Measurements from ENCODE around the gene AZU1.
"Not testable (repeated sequence)": the region's sequence is repeated elsewhere in the genome, so short reads cannot be mapped to it uniquely, and the experiment has no call there.

The AZU1 gene

GRCh38 chr19:875265-875879 is 47.7 kb downstream of the AZU1 start:
- DNase-seq: no peak

GRCh38 chr19:876089-876488 is 48.5 kb downstream of the AZU1 start:
- DNase-seq: no peak

- no peak for DNase-seq
Measured at GRCh38 chr19:876780-877314, 49.2 kb downstream of the AZU1 start.

- DNase-seq: not testable (repeated sequence)
Measured at GRCh38 chr19:877992-878660, 50.5 kb downstream of the AZU1 start.

GRCh38 chr19:878751-879561 is 51.3 kb downstream of the AZU1 start:
- not testable (repeated sequence) for DNase-seq

GRCh38 chr19:879711-880438 is 52.2 kb downstream of the AZU1 start:
- DNase-seq: no peak
